Measurements from ENCODE around the gene UNG. TPM values are rescaled to one million over a fixed set of nuclear protein-coding genes. Genes with fewer than 3 reads are reported as not detected.
"Not testable (repeated sequence)": the region's sequence is repeated elsewhere in the genome, so short reads cannot be mapped to it uniquely, and the experiment has no call there.

UNG gene
- total RNA-seq, 2 experiments from 2014 or later: 3.3 to 3.6 TPM

DNA sequence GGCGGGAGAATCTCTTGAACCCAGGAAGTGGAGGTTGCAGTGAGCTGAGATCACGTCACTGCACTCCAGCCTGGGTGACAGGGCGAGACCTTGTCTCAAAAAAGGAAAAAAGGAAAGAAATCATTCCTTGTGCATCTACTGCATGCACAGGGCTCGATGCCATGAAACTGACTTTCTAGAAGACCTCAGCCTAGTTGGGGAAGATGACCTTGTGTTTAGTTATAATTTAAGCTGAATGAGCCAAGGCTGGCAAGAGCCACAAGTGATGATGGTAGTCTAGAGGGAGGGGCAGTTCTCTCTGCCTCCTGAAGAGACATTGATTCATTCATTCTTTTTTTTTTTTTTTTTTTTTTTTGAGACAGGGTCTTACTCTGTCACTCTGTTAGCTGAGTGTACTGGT is 43.2 kb downstream of the UNG start:
- no peak overlapping the region for H3K27ac ChIP-seq (ENCODE audit: low read depth in 1 of 2, low read length in 2 of 2)
- H3K9me3 Mint-ChIP-seq: peaks cover under 1% of the 10 kb centered on the region
- ATAC-seq (ENCODE audit: poor library complexity) (no peak), DNase-seq (no peak)
- no peaks in the 10 kb centered on the region for H3K27me3 Mint-ChIP-seq
- H3K9me3 ChIP-seq (ENCODE audit: control insufficient read depth in 1 of 2, insufficient read depth in 1 of 2, low read length in 2 of 2): no peaks in the 10 kb centered on the region
- H3K4me3 ChIP-seq (ENCODE audit: low read length): no peak overlapping the region
- no peaks in the 10 kb centered on the region for H3K4me1 Mint-ChIP-seq (ENCODE audit: low read depth)
- H3K4me1 ChIP-seq (ENCODE audit: insufficient read depth, low read length): peaks cover 11% of the 10 kb centered on the region
- H3K27ac Mint-ChIP-seq: no peak overlapping the region
- ChIA-PET CTCF (no interaction called here), POLR2A (no interaction called here)
- H3K27me3 ChIP-seq (ENCODE audit: control insufficient read depth in 1 of 2, insufficient read depth in 2 of 2, low read length in 2 of 2): no peaks in the 10 kb centered on the region
- TF ChIP-seq, protein P1, sequence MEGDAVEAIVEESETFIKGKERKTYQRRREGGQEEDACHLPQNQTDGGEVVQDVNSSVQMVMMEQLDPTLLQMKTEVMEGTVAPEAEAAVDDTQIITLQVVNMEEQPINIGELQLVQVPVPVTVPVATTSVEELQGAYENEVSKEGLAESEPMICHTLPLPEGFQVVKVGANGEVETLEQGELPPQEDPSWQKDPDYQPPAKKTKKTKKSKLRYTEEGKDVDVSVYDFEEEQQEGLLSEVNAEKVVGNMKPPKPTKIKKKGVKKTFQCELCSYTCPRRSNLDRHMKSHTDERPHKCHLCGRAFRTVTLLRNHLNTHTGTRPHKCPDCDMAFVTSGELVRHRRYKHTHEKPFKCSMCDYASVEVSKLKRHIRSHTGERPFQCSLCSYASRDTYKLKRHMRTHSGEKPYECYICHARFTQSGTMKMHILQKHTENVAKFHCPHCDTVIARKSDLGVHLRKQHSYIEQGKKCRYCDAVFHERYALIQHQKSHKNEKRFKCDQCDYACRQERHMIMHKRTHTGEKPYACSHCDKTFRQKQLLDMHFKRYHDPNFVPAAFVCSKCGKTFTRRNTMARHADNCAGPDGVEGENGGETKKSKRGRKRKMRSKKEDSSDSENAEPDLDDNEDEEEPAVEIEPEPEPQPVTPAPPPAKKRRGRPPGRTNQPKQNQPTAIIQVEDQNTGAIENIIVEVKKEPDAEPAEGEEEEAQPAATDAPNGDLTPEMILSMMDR (IDR thresholded peaks at IDR 0.05): no peak
- no peak overlapping the region for H3K4me3 Mint-ChIP-seq
- H3K36me3 ChIP-seq (ENCODE audit: insufficient read depth, low read length): no peaks in the 10 kb centered on the region
- intact Hi-C loops (cut with DNase I, micrococcal nuclease): no loop called here
- peaks cover 3% of the 10 kb centered on the region for H3K36me3 Mint-ChIP-seq (ENCODE audit: low read depth)

DNA sequence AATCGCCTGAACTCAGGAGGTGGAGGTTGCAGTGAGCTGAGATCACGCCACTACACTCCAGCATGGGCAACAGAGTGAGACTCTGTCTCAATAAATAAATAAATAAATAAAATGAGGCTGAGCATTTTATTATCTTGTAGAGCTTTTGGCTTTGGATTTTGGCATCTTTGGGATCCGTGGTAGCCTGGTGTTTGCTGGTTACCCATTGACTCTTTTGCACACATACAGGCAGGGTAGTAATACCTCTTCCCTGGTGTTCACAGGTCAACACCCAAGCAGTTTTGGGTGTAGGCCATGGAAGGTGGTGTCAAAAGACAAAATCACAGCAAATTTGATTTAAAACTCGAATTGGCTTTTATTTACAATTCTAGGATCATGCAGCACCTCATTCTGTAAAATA is 46.8 kb downstream of the UNG start:
- no peak for ATAC-seq (ENCODE audit: poor library complexity)
- ChIA-PET CTCF (no interaction called here), POLR2A (no interaction called here)
- Mint-ChIP-seq H3K4me1 (ENCODE audit: low read depth) (no peaks in the 10 kb centered on the region), H3K9me3 (no peaks in the 10 kb centered on the region), H3K27ac (no peak overlapping the region), H3K4me3 (no peak overlapping the region), H3K36me3 (ENCODE audit: low read depth) (peaks cover 3% of the 10 kb centered on the region), H3K27me3 (no peaks in the 10 kb centered on the region)
- Histone ChIP-seq H3K36me3 (ENCODE audit: insufficient read depth, low read length) (no peaks in the 10 kb centered on the region), H3K27ac (ENCODE audit: low read depth in 1 of 2, low read length in 2 of 2) (no peak overlapping the region), H3K9me3 (ENCODE audit: control insufficient read depth in 1 of 2, insufficient read depth in 1 of 2, low read length in 2 of 2) (no peaks in the 10 kb centered on the region), H3K27me3 (ENCODE audit: control insufficient read depth in 1 of 2, insufficient read depth in 2 of 2, low read length in 2 of 2) (no peaks in the 10 kb centered on the region), H3K4me1 (ENCODE audit: insufficient read depth, low read length) (peaks cover 11% of the 10 kb centered on the region), H3K4me3 (ENCODE audit: low read length) (no peak overlapping the region)
- intact Hi-C loops (cut with DNase I, micrococcal nuclease): no loop called here
- TF ChIP-seq, protein P1 (IDR thresholded peaks at IDR 0.05): no peak
- no peak for DNase-seq

DNA sequence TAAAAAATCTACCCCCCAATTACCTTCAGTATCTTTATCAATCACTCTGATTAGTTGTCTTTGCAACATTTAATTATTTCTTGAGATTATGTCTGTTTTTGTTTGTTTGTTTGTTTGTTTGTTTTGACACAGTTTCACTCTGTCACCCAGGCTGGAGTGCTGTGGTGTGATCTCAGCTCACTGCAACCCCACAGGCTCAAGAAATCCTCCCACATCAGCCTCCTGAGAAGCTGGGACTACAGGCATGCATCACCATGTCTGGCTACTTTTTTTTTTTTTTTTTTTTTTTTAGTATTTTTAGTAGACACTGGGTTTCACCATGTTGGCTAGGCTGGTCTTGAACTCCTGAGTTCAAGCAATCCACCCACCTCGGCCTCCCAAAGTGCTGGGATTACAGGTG is 49.7 kb downstream of the UNG start:
- H3K27me3 ChIP-seq (ENCODE audit: control insufficient read depth in 1 of 2, insufficient read depth in 2 of 2, low read length in 2 of 2); H3K4me3 Mint-ChIP-seq; DNase-seq; ATAC-seq (ENCODE audit: poor library complexity); POLR2A ChIA-PET; intact Hi-C loops (cut with DNase I, micrococcal nuclease); H3K27me3 Mint-ChIP-seq; H3K36me3 Mint-ChIP-seq (ENCODE audit: low read depth); H3K4me1 Mint-ChIP-seq (ENCODE audit: low read depth); H3K36me3 ChIP-seq (ENCODE audit: insufficient read depth, low read length); H3K27ac Mint-ChIP-seq; CTCF ChIA-PET; H3K9me3 Mint-ChIP-seq; H3K27ac ChIP-seq (ENCODE audit: low read depth in 1 of 2, low read length in 2 of 2); H3K9me3 ChIP-seq (ENCODE audit: control insufficient read depth in 1 of 2, insufficient read depth in 1 of 2, low read length in 2 of 2); H3K4me3 ChIP-seq (ENCODE audit: low read length): not testable (repeated sequence)
- peaks cover 11% of the 10 kb centered on the region for H3K4me1 ChIP-seq (ENCODE audit: insufficient read depth, low read length)

DNA sequence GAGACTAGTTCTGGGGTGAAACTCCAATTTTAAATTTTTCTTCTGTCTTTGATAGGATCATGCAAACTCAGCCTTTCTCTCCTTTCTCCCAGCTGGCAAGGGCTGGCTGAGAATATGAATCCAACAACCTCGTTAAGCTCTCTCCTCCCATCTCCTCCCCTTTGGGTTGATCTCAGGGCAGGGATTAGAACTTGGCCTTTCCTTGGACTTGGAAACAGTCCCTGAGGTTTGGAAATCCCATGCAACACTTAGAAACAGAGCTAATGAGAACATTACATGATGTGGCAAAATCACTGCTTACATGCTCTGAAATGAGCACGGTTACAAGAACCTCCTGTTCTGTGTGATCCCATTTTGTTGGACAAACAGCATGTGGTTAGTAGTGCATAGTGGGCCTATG is 50.6 kb downstream of the UNG start:
- Histone ChIP-seq H3K27me3 (ENCODE audit: control insufficient read depth in 1 of 2, insufficient read depth in 2 of 2, low read length in 2 of 2) (no peaks in the 10 kb centered on the region), H3K27ac (ENCODE audit: low read depth in 1 of 2, low read length in 2 of 2) (no peak overlapping the region), H3K4me3 (ENCODE audit: low read length) (no peak overlapping the region), H3K9me3 (ENCODE audit: control insufficient read depth in 1 of 2, insufficient read depth in 1 of 2, low read length in 2 of 2) (no peaks in the 10 kb centered on the region), H3K4me1 (ENCODE audit: insufficient read depth, low read length) (peaks cover 5% of the 10 kb centered on the region), H3K36me3 (ENCODE audit: insufficient read depth, low read length) (no peaks in the 10 kb centered on the region)
- POLR2A ChIA-PET: no interaction called here
- intact Hi-C loops (cut with DNase I, micrococcal nuclease): no loop called here
- no peaks in the 10 kb centered on the region for H3K36me3 Mint-ChIP-seq (ENCODE audit: low read depth)
- DNase-seq (no peak), ATAC-seq (ENCODE audit: poor library complexity) (no peak)
- TF ChIP-seq, protein P1 (IDR thresholded peaks at IDR 0.05): no peak
- H3K9me3 Mint-ChIP-seq: no peaks in the 10 kb centered on the region
- H3K27me3 Mint-ChIP-seq: no peaks in the 10 kb centered on the region
- no peak overlapping the region for H3K4me3 Mint-ChIP-seq
- no peak overlapping the region for H3K27ac Mint-ChIP-seq
- H3K4me1 Mint-ChIP-seq (ENCODE audit: low read depth): no peaks in the 10 kb centered on the region
- CTCF ChIA-PET: interaction anchor here (1.4 kb wide), 1 partner anchor 9 kb away, joined by 3 read pairs; no protein-coding TSS in a partner anchor
